Neural progenitor cell (in vitro differentiated cells): ENCODE results near the gene KCNT1. TPM values are rescaled to one million over a fixed set of nuclear protein-coding genes. Genes with fewer than 3 reads are reported as not detected.

Source experiments
- DNase-seq: peaks from one replicate; pipeline ENCODE4 v3.0.0-alpha.2; 2016; ENCODE audit warnings: low spot score
- H2AFZ ChIP-seq: fragments of 200-600 bp; sonication (generic); replicated peaks from 2 replicates; pipeline ENCODE4 v1.6.1; 2016; ENCODE audit warnings: antibody characterized with exemption
- H3F3A ChIP-seq: fragments of 200-600 bp; sonication (generic); 2 replicates; pipeline ENCODE4 v1.6.1; 2016; ENCODE audit warnings: antibody characterized with exemption, low read depth
- H3K27ac ChIP-seq: fragments of 200-600 bp; sonication (generic); 2 replicates; pipeline ENCODE4 v1.5.1; 2016; ENCODE audit warnings: mild to moderate bottlenecking
- H3K27me3 ChIP-seq: fragments of 200-600 bp; sonication (generic); 2 replicates; pipeline ENCODE4 v1.6.1; 2016; ENCODE audit warnings: mild to moderate bottlenecking, moderate library complexity
- H3K36me3 ChIP-seq: fragments of 200-600 bp; sonication (generic); 2 replicates; pipeline ENCODE4 v1.5.1; 2016
- H3K4me1 ChIP-seq: fragments of 200-600 bp; sonication (generic); 2 replicates; pipeline ENCODE4 v1.6.1; 2016; ENCODE audit warnings: mixed run types
- H3K4me2 ChIP-seq: fragments of 200-600 bp; sonication (generic); 2 replicates; pipeline ENCODE4 v1.6.1; 2016
- H3K4me3 ChIP-seq: fragments of 200-600 bp; sonication (generic); 2 replicates; pipeline ENCODE4 v1.5.1; 2016
- H3K79me2 ChIP-seq: fragments of 200-600 bp; sonication (generic); 2 replicates; pipeline ENCODE4 v1.6.1; 2016; ENCODE audit warnings: low read depth
- H3K9ac ChIP-seq: fragments of 200-600 bp; sonication (generic); 2 replicates; pipeline ENCODE4 v1.6.1; 2016
- H3K9me3 ChIP-seq: fragments of 200-600 bp; sonication (generic); 2 replicates; pipeline ENCODE4 v1.5.1; 2016; ENCODE audit warnings: low read depth
- H4K20me1 ChIP-seq: fragments of 200-600 bp; sonication (generic); 2 replicates; pipeline ENCODE4 v1.6.1; 2016; ENCODE audit warnings: low read depth
- H3K27ac Mint-ChIP-seq: 3 replicates; pipeline ENCODE4 v1.8.0; 2021; ENCODE audit warnings: mixed read lengths
- H3K27me3 Mint-ChIP-seq: 2 replicates; pipeline ENCODE4 v1.8.0; 2022; ENCODE audit warnings: low read depth, mild to moderate bottlenecking, inconsistent platforms, moderate library complexity, mixed read lengths; ENCODE audit not compliant: insufficient read depth
- H3K36me3 Mint-ChIP-seq: 3 replicates; pipeline ENCODE4 v1.8.0; 2021; ENCODE audit warnings: mixed read lengths
- H3K4me1 Mint-ChIP-seq: 3 replicates; pipeline ENCODE4 v1.8.0; 2021; ENCODE audit warnings: mixed read lengths
- H3K4me3 Mint-ChIP-seq: 3 replicates; pipeline ENCODE4 v1.8.0; 2021; ENCODE audit warnings: mild to moderate bottlenecking, moderate library complexity, mixed read lengths
- H3K9me3 Mint-ChIP-seq: 3 replicates; pipeline ENCODE4 v1.8.0; 2020; ENCODE audit warnings: mixed read lengths
- EZH2 ChIP-seq: fragments of 200-600 bp; sonication (generic); IDR thresholded peaks from 2 replicates; pipeline ENCODE4 v1.6.1; 2017; ENCODE audit warnings: antibody characterized with exemption, mild to moderate bottlenecking, moderate library complexity
- EZH2phosphoT487 ChIP-seq: fragments of 200-600 bp; sonication (generic); IDR thresholded peaks from 2 replicates; pipeline ENCODE4 v1.6.1; 2017; ENCODE audit warnings: antibody characterized with exemption
- total RNA-seq: library from RNA; depleted of rRNA; stranded (reverse); fragments of >200 nt; gene quantifications from 2 replicates; pipeline ENCODE4 v1.2.3, GENCODE V29; 2015; ENCODE audit warnings: low replicate concordance
- TF ChIP-seq, protein P1 (sequence below): fragments of 200-600 bp; sonication (generic); IDR thresholded peaks from 2 replicates; pipeline ENCODE4 v1.5.1; 2017; ENCODE audit warnings: antibody characterized with exemption, mild to moderate bottlenecking

Gene KCNT1
- total RNA-seq, 1 donor from 2014 or later = not detected

GRCh38 chr9:135770771-135771170 lies 68.8 kb downstream of the KCNT1 start:
- Histone ChIP-seq H3K36me3 (no peaks in the 10 kb centered on the region), H3K9me3 (no peaks in the 10 kb centered on the region), H4K20me1 (no peaks in the 10 kb centered on the region), H3K4me1 (peaks cover 3% of the 10 kb centered on the region), H3K9ac (no peak overlapping the region), H3K79me2 (no peaks in the 10 kb centered on the region), H2AFZ (no peak overlapping the region), H3K27ac (no peak overlapping the region), H3F3A (no peaks in the 10 kb centered on the region), H3K4me3 (no peak overlapping the region), H3K4me2 (no peak overlapping the region), H3K27me3 (no peaks in the 10 kb centered on the region)
- DNase-seq = no peak
- TF ChIP-seq EZH2 (no peak), EZH2phosphoT487 (no peak)
- TF ChIP-seq, protein P1, sequence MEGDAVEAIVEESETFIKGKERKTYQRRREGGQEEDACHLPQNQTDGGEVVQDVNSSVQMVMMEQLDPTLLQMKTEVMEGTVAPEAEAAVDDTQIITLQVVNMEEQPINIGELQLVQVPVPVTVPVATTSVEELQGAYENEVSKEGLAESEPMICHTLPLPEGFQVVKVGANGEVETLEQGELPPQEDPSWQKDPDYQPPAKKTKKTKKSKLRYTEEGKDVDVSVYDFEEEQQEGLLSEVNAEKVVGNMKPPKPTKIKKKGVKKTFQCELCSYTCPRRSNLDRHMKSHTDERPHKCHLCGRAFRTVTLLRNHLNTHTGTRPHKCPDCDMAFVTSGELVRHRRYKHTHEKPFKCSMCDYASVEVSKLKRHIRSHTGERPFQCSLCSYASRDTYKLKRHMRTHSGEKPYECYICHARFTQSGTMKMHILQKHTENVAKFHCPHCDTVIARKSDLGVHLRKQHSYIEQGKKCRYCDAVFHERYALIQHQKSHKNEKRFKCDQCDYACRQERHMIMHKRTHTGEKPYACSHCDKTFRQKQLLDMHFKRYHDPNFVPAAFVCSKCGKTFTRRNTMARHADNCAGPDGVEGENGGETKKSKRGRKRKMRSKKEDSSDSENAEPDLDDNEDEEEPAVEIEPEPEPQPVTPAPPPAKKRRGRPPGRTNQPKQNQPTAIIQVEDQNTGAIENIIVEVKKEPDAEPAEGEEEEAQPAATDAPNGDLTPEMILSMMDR = no peak
- no peak overlapping the region for H3K4me3 Mint-ChIP-seq
- peaks cover 10% of the 10 kb centered on the region for H3K9me3 Mint-ChIP-seq
- no peak overlapping the region for H3K27ac Mint-ChIP-seq
- H3K27me3 Mint-ChIP-seq = peaks cover 10% of the 10 kb centered on the region
- H3K36me3 Mint-ChIP-seq = peaks cover 2% of the 10 kb centered on the region
- peaks cover 4% of the 10 kb centered on the region for H3K4me1 Mint-ChIP-seq

- DNase-seq = no peak
- H3K4me2 ChIP-seq = no peak overlapping the region
- peaks cover 3% of the 10 kb centered on the region for H3K4me1 ChIP-seq
Measured at GRCh38 chr9:135771401-135772051, 69.5 kb downstream of the KCNT1 start.

GRCh38 chr9:135772056-135772646 lies 70.2 kb downstream of the KCNT1 start:
- TF ChIP-seq EZH2 (no peak), EZH2phosphoT487 (no peak)
- TF ChIP-seq, protein P1 = no peak
- Histone ChIP-seq H4K20me1 (no peaks in the 10 kb centered on the region), H3K9ac (no peak overlapping the region), H3K79me2 (no peaks in the 10 kb centered on the region), H3K4me3 (no peak overlapping the region), H2AFZ (no peak overlapping the region), H3K27ac (no peak overlapping the region), H3K36me3 (no peaks in the 10 kb centered on the region), H3K27me3 (no peaks in the 10 kb centered on the region), H3K4me2 (no peak overlapping the region), H3K9me3 (no peaks in the 10 kb centered on the region), H3K4me1 (peaks cover 3% of the 10 kb centered on the region), H3F3A (no peaks in the 10 kb centered on the region)
- Mint-ChIP-seq H3K27me3 (peaks cover 9% of the 10 kb centered on the region), H3K4me1 (peaks cover 6% of the 10 kb centered on the region), H3K9me3 (no peaks in the 10 kb centered on the region), H3K4me3 (no peak overlapping the region), H3K27ac (no peak overlapping the region), H3K36me3 (no peaks in the 10 kb centered on the region)
- DNase-seq = no peak

More at GRCh38 chr9:135771401-135772051, 69.5 kb downstream of the KCNT1 start:
- Histone ChIP-seq H2AFZ (no peak overlapping the region), H3K27me3 (no peaks in the 10 kb centered on the region), H3K27ac (no peak overlapping the region), H3K36me3 (no peaks in the 10 kb centered on the region), H3K9me3 (no peaks in the 10 kb centered on the region), H3K79me2 (no peaks in the 10 kb centered on the region), H3K4me3 (no peak overlapping the region), H3K9ac (no peak overlapping the region), H3F3A (no peaks in the 10 kb centered on the region), H4K20me1 (no peaks in the 10 kb centered on the region)
- no peak overlapping the region for H3K4me3 Mint-ChIP-seq
- no peak for TF ChIP-seq EZH2phosphoT487
- TF ChIP-seq, protein P1 = no peak
- no peak for TF ChIP-seq EZH2
- H3K4me1 Mint-ChIP-seq = peaks cover 6% of the 10 kb centered on the region
- H3K27ac Mint-ChIP-seq = no peak overlapping the region
- peaks cover 10% of the 10 kb centered on the region for H3K27me3 Mint-ChIP-seq
- no peaks in the 10 kb centered on the region for H3K36me3 Mint-ChIP-seq
- H3K9me3 Mint-ChIP-seq = peaks cover 3% of the 10 kb centered on the region
